HG02981 (cell line): Measurements from ENCODE around the gene MED12.
"Not testable (repeated sequence)": the region's sequence is repeated elsewhere in the genome, so short reads cannot be mapped to it uniquely, and the experiment has no call there.

Source experiments
- ATAC-seq: cut with Tn5 transposase; IDR thresholded peaks from one replicate; pipeline ENCODE4 v1.9.1; 2021; ENCODE audit warnings: mild to moderate bottlenecking, moderate library complexity; ENCODE audit not compliant: unreplicated experiment

MED12 gene

GRCh38 chrX:71159335-71159734 is 40.9 kb downstream of the MED12 start:
- no peak for ATAC-seq

GRCh38 chrX:71160475-71160874 is 42.1 kb downstream of the MED12 start:
- no peak for ATAC-seq

DNA sequence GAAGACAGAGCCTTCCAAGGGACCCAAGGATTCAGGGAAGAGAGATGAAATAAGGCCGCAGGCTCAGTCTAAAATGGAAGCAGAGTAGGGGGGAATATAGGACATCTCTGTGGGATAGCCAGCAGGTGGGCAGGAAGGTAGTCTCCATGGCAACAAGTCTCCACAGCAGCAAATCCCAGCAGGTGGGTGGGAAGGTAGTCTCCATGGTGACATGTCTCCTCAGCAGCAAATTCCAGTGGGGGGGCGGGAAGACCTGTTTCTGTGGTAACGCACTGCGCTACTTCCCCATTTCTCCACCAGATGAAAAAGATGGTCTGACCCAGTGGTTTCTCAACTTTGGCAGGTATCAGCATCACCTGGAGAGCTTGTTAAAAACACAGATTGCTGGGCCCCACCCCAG is 44.6 kb downstream of the MED12 start:
- no peak for ATAC-seq

DNA sequence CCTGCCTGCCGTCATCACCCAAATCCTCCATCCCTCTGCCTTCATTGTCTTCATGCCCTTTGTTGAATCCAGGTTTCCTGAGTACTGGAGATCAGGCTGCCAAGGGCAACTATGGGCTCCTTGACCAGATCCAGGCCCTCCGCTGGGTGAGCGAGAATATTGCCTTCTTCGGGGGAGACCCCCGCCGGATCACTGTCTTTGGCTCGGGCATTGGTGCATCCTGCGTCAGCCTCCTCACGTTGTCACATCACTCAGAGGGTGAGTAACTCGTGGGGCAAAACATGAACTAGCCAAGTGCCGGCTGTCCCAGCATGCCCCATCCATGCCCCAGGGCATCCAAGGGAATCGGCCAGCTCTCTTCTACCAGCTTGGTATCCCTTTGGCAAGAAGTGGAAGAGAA is 45.7 kb downstream of the MED12 start:
- no peak for ATAC-seq

GRCh38 chrX:71166461-71166860 is 48.1 kb downstream of the MED12 start:
- ATAC-seq = no peak

GRCh38 chrX:71167031-71167781 is 48.8 kb downstream of the MED12 start:
- no peak for ATAC-seq

- no peak for ATAC-seq
These were observed 49.7 kb downstream of the MED12 start for GRCh38 chrX:71168134-71168533.

DNA sequence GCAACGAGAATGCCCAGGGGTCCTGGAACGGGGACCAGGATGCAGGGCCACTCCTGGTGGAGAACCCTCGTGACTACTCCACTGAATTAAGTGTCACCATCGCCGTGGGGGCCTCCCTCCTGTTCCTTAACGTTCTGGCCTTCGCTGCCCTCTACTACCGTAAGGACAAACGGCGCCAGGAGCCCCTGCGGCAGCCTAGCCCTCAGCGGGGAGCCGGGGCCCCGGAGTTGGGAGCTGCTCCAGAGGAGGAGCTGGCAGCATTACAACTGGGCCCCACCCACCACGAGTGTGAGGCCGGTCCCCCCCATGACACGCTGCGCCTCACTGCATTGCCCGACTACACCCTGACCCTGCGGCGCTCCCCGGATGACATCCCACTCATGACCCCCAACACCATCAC is 51.2 kb downstream of the MED12 start:
- ATAC-seq = no peak

DNA sequence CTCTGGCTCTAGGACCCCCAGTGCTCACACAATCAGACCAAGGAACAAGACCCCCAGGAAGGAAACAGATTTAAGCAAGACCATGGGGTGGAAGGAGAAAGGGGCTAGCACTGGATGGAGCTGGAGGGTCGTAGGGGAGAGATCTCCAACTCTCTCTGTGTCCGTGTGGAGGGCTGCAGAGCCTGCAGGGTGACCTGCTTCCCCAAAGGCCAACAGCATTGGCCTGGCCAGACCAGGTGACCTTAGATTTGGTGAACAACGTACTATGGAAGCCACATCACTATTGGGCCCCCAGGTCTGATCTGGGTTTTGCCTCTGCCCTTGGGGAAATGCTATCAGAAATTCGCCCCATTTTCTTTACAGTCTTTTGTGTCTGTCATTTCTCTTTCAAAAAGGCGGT is 52.3 kb downstream of the MED12 start:
- ATAC-seq = no peak

GRCh38 chrX:71171110-71171801 is 52.9 kb downstream of the MED12 start:
- ATAC-seq = no peak

DNA sequence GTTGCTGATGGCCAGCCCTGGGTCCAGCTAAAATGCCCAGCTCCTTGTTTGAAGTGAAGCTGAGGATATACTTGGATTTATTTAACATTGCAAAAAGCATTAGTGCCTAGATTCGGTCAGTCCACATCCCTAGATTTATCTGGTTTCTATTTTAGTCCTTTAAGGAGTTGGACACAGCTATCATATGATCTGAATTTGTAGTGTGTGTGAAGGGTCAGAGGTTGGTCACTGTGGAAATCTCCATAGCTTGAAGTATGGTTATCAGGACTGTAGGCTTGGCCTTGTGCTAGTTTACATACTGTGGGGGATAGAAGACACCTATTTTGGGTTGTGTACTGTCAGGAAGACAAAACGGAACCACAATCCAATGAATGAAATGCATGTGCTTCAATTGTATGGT is 55.0 kb downstream of the MED12 start:
- no peak for ATAC-seq

GRCh38 chrX:71174795-71175194 is 56.4 kb downstream of the MED12 start:
- ATAC-seq = no peak

DNA sequence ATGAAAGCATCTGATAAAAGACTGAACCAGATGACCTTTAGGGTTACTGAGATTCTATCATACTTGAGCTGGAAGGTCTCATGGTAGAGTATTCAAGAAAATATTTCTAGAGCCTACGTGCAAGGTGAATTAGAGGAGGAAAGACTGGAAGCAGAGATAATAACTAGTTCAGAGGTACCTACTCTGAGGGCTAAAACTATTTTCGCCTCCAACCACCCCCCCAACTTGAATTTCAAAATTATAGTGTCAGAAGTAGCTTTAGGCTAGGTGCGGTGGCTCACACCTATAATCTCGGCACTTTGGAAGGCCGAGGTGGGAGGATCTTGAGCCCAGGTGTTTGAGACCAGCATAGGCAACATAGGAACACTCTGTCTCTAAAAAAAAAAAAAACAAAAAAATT is 57.1 kb downstream of the MED12 start:
- ATAC-seq = no peak

- no peak for ATAC-seq
These were observed 58.9 kb downstream of the MED12 start for GRCh38 chrX:71177327-71177726.

GRCh38 chrX:71178908-71179307 is 60.5 kb downstream of the MED12 start:
- no peak for ATAC-seq

GRCh38 chrX:71180579-71181265 is 62.3 kb downstream of the MED12 start:
- not testable (repeated sequence) for ATAC-seq

GRCh38 chrX:71181558-71181909 is 63.1 kb downstream of the MED12 start:
- ATAC-seq = peak; percentile 33

DNA sequence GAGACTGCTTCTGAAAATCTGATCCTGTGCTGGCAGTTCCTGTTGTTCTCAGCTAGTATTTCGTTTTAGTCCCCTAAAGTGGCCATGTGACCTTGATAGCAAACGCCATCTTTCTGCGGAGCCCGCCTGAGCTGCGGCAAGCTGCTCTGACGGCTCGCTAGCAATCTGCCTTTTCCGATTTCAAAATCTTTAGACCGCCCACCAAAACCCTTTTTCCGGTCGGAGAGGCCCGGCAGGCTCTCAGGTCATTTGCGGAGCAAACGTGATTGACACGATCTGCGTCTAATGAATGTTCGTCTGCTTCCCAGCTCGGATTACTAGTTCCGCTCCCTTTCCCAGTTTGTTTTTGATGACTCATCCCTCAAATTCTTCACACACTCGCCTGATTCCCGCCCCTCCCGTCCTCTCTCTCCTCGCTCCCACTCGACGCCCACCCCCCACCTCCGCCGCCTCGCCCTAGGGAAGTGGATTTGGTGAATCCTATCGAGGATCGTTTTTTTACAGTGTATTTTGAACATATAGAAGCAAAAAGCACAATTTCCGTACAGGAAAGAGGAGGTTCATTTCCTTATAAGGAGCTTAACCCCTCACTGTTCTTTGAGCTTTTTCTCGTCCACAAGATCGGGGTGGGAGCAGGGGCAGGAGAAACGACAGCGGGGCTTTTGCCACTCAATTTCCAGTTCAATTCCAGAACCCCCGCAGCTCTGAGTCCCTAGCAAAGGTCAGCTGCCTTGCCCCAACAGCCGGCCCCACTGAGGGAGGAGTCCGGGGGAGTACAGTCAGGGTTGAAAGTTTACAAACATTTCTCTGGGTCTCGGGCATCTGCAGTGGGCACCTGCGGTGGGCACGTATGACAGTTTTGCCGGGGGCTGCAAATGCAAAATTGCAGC is 63.8 kb downstream of the MED12 start:
- peak; percentile 94 for ATAC-seq

DNA sequence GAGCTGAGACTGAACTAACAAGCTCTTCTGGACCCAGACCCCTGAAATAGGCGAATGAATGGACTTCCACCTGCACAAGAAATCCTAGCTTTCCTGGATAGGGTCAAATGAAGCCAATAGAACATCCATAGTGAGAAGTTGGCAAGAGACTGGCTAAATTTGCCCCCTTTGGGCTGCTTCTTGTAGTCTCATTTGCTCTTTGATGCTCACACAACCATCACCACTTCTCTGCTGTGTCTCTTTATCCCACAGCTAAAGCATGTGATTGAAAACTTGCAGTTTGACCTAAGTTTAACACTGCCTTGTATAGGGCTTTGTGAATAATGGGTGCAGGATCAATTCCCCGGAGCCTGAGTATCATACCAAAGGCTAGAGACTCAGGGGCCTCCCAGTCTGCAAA is 64.5 kb downstream of the MED12 start:
- no peak for ATAC-seq

DNA sequence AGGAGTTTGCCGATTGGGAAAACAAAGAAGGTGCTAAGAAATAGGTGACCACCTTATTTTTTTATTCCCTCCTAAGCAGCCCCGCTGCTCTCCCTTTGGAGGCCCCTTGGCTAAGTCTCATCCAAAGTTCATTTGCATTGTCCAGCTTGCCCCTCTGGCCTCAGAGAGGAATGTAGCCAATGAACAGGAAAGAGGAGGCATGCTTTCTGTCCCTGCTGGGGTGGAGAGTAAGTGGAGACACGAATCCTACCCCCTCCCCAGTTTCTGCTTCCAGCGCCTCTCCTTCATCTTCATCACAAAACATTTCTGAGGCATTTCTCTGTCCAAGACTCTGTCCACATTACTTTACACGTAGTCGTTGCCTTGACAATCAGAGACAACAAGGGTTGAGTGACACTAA is 64.9 kb downstream of the MED12 start:
- ATAC-seq = no peak

GRCh38 chrX:71184092-71184491 is 65.7 kb downstream of the MED12 start:
- no peak for ATAC-seq
